HG02870 (cell line): ENCODE results near the gene MT1A.

Experiments used
- ATAC-seq: cut with Tn5 transposase; IDR thresholded peaks from one replicate; pipeline ENCODE4 v1.9.1; 2021; ENCODE audit warnings: mild to moderate bottlenecking, moderate library complexity; ENCODE audit not compliant: unreplicated experiment

The MT1A gene

DNA sequence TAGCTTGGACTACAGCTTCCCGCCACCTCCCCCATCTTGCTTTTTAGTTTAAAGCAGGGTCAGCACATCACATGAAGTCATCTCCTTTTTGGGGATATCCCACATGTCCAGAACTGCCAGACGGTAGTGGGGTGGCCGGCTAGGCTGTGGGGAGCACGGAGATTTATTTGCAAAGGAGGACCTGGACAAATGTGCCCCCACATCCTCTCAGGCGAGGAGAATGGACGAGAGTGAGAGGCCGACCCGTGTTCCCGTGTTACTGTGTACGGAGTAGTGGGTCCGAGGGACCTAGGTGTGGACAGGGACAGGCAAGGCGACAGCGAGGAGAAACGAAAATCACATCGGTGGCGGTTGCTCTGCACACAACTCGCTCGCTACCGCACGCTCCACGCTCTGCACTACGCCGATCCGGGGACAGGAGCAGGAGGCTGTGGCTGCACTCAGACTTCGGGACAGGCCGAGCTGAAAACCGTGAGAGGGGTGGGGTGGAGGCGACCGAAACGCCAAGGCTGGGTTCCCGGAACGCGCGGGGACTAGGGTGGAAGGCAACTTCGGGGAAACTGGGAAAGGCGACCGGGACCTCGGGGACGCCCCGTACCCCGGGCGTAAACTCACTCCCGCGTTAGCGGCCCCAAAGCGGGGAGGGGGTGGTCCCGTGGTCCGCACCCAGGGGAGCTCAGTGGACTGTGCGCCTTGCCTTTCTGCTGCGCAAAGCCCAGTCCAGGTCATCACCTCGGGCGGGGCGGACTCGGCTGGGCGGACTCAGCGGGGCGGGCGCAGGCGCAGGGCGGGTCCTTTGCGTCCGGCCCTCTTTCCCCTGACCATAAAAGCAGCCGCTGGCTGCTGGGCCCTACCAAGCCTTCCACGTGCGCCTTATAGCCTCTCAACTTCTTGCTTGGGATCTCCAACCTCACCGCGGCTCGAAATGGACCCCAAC is at the start of gene MT1A:
Gene MT1A (plus strand): TSS at position 853 of the 937 bp plus-strand sequence. CDS start 73 bp downstream, at position 926.
- no peak for ATAC-seq

DNA sequence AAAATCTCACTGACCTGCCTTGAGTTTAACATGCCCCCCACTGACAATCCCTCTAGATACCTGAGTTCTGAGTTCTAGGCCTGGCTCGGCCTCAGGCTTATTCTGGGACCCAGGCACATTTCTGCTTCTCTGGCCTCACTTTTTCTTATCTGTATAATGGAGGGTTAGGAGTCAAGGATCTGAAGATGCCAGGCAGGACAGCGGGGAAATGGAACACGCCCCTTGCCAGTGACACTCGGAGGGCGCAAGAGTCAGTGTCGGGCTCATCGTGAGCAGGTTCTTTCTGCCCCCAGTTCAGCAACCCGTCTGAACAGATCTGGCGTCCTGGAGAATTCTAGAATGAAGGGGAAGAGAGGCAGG is 49.7 kb upstream of the MT1A start:
- ATAC-seq: no peak

DNA sequence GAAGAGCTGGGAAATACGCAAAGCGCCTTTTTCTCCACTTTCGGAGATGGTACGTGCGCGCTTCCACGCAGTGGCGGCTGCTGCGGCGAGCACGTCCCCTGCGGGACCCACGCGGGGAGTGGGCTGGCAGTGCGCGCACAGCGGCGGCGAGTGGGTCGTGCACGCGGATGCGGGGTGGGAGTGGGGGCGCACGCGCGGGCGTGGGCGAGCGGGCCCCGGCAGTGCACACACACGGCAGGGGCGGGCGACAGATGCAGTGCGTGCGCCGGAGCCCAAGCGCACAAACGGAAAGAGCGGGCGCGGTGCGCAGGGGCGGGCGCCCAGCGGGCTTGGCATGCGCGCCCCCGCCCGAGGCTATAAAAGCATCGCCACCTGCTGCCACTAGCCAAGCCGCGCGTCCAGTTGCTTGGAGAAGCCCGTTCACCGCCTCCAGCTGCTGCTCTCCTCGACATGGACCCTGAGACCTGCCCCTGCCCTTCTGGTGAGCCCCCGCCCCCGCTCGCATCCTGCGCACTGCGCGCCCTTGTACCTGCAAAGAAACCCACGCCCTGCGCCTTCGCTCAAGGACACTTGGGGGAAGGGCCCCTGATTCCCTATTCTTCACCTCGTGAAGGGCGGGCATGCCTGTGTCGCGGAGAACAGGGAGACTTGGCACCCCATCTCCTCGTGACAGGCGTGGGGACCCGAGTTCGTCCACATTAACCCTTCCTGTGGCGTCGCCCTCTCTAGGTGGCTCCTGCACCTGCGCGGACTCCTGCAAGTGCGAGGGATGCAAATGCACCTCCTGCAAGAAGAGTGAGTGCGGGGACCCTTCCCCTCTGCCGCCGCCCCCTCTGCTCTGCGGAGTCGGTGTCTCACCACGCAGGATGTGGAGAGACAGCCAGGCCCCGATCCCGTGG is 49.1 kb upstream of the MT1A start, which contains the start of gene MT3:
Gene MT3 (plus strand): TSS at position 388 of the 899 bp plus-strand sequence. CDS start 63 bp downstream, at position 451.
- no peak for ATAC-seq

DNA sequence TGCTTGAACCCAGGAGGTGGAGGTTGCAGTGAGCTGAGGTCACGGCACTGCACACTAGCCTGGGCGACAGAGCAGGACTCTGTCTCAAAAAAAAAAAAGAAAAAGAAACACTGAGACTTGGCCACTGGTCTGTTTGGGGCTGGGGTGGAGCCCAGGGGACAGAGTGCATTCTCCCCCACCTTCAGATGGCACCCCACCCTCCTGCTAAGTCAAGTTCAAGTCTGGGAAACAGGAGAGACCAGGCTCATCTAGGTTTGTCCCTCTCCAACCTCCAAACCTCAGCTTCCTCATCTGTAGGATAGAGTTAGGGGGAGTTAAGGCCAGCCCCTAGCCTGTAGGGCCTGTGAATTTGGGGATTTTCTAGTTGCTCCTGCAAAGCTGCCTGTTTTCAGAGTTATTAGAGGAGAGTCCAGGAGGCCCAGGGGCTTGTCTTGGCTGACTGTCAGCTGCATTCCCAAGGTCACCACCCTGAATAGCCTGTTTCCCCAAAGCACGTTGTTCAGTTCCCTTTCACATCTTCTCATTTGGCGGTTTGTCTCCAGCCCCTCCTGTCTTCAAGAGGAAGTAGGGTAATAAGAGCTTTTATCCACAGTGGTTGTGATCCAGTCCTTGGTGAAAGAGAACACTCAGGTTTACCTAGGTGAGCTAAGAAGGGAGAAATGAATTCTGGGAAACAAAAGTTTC is 46.9 kb upstream of the MT1A start:
- ATAC-seq: no peak

DNA sequence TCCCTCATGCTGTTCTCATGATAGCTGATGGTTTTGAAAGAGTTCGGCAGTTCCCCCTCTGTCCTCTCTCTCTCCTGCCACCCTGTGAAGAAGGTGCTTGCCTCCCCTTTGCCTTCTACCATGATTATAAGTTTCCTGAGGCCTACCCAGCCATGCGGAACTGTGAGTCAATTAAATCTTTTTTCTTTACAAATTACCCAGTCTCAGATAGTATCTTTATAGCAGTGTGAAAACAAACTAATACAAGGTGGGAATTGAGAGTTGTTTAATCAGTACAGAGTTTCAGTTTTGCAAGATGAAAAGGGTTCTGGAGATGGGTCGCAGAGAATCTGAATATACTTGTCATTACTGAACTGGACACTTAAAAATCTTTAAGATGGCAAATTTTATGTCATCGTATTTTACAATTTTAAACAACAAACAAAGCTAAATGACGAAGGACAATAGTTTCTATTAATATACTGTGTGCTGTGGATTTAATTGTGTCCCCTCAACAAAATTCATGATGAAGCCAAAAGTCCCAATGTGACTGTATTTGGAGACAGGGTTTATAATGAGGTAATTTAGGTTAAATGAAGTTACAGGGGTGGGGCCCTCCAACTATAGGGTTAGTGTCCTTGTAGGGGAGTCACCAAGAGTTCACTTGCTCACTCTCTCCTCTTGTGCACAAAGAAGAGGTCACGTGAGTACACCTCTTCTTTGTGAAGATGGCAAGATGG is 44.7 kb upstream of the MT1A start:
- no peak for ATAC-seq

DNA sequence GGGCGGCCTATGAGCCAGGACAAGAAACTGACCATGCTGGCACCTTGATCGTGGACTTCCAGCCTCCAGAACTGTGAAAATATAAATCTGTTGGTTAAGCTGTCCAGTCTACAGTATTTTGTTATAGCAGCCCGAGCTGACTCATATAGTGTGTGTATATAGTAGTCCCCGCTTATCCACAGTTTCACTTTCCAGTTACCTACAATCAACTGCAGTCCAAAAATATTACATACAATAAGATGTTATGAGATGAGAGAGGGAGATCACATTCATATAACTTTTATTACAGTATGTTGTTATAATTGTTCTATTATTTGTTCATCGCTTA is 44.2 kb upstream of the MT1A start:
- ATAC-seq: no peak

DNA sequence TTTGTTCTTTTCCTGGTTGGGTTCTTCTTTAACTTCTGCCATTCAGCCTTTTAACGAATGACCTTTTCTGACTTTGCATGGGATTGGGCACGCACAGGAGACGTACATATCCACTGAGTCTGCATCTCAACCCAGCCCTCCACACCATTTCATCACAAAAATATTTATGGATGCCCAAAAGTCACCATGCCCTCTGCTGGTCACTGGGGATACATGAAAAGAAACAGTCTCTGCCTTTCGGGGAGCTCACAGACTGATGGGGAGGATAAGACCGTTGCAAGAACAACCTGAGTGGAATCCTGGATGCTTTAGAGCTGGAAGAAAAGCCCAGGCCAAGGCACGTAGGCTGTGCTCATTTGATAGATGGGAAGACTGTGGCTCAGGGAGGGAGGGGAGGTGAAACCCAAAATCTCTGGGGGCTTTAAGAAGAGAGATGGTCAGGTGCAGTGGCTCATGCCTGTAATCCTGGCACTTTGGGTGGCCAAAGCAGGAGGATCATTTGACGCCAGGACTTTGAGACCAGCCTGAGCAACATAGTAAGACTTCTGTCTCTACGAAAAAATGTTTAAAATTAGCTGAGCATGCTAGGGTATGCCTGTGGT is 38.0 kb upstream of the MT1A start:
- ATAC-seq: no peak

DNA sequence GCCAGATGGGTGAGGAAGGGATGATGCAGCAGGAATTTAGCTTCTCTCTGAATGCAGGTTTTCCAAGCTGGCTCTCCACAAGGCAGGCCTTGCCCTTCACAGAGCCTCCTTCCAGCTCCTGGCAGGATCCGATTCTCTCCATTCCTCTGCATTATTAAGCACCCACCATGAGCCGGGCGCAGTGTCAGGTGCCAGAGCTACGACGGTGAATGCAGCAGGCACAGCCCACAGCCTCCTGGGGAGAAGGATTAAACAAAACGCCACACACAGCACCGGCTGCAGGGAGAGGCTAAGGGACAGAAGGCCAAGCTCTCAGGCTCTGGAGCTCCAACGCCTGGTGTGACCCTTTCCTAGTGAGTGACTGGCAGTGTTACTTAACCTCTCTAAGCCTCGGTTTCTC is 37.1 kb upstream of the MT1A start:
- ATAC-seq: no peak

DNA sequence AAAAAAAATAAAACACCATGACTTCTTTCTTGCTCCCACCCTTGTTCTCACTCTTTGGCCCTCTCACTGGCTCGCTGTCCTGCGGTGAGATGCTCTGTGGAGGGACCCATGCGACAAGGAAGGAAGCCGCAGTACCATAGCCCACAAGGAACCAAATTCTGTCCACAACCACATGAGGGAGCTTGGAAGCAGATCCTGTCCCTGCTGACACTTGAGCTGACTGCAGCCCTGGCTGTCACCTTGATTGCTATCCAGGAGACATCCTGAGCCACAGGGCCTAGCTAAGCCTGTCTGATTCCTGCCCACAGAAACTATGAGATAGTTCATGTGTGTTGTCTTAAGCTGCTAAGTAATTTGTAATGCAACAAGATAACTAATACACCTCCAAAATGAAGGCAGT is 34.9 kb upstream of the MT1A start:
- no peak for ATAC-seq

DNA sequence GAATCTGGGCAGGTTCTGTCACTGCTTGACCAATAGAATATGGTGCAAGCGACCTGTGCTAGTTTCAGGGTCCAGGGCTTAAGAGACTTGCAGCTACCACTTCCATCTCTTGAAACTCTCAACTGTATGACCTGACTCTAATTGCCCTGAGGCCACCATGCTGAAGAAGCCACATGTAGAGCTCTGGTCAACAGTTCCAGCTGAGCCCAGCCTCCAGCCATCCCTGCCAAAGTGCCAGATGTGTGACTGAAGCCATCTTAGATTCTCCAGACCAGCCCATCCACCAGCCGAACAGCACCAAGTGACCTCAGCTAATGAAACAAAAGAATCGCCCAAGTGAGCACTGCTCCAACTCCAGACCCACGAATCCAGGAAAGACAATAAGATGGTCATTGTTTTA is 33.5 kb upstream of the MT1A start:
- ATAC-seq: no peak

DNA sequence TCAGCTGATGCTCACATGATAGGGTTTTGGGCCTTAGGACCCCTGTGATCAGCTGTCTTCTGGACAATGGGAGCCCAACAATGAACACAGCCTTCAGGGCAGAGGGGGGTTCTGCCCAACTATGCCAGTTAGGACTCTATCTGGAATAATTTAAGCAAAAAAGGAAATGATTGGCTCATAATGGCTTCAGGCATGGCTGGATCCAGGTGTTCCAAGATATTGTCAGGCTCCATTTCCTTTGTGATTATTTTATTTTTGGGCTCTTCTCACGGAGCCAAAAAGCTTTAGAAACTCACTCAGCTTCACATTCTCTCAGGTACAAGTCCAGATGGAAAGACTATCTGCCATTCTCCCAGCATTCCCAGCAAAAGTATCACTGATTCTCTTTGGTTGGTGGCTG is 33.0 kb upstream of the MT1A start:
- ATAC-seq: no peak

DNA sequence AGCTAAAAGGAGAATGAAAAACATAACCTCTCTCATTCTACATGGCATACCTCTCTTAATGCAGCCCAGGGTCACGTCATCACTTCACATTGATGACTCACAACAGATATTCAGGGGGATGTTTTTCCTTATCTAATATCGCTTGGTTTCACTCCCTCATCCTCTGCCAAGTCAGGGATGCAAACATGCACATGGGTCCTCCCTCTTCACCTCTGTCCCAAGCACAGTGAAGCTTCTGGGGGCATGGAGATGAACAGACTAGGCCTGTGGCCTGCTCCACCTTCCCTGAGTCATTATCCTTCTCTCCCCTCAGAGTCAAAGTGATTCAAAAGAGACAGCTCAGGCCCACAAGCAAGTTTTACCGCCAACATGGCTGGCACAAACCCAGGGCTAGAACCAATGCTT is 32.4 kb upstream of the MT1A start:
- ATAC-seq: no peak

DNA sequence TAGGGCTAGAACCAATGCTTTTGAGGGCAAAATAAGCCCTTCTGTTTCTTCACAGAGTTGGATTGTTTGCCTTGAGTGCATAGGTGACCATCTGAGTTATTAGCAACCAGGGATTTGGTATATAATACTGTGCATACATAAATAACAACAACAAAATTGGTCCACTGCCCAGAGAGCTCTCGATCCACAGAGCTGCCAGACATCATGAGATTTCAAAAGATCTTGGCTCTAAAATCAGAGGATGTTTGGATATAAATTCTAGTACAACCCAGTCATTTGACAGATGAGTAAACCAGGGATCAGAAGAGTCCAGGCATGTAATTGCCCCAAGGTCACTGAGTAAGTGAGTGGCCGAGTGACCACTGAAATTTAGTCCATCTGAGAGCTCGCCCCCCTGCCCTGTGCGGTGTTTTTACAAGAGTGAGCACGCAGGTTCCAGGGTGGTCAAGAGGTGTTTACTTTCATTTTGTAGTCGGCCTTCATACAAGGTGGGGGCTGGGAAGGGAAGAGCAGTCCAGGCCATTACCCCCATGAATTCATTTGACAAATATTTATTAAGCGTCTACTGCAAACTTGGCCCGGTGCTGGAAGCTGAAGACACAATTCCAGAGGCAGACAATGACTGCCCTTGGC is 31.9 kb upstream of the MT1A start:
- no peak for ATAC-seq

DNA sequence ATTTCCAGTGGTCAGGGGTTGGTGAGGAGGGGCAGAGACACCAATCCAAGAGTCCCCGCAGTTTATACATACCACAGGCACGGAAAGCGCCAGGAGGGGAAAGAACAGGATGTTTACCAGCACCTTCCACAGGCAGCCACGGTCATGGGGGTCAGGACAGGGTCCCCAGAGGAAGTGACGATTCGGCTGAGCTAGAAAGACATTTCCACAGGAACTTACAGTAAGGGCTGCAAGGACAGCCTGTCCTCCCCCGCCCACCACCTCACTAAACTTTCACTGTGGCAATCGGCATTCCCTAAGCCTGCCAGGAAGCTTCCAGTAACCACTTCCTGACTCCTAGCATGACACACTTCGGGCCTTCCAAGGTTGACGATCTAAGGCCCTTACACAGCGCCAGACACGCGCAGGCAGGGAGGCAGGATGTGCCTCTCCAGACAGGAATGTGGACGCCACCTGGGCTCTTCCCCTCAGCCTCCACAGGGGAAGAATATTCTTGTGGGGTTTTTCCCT is 31.3 kb upstream of the MT1A start:
- ATAC-seq: no peak

DNA sequence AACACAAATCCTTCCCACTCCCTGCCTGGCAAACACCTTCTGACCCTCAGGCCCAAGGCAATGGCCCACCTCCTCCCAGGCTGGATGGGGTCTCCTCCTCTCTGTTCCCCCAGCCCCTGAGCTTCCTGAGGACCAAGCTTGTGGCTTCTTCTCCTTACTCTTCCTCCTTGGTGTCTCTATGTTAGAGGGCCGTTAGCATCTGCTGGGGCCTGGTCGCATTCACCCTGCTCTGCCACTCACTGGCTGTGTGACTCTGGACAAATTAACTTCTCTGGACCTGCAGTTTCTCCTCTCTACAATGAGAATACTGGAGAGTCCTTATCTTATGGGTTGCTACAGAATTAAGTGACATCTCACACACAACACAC is 30.8 kb upstream of the MT1A start:
- ATAC-seq: no peak

DNA sequence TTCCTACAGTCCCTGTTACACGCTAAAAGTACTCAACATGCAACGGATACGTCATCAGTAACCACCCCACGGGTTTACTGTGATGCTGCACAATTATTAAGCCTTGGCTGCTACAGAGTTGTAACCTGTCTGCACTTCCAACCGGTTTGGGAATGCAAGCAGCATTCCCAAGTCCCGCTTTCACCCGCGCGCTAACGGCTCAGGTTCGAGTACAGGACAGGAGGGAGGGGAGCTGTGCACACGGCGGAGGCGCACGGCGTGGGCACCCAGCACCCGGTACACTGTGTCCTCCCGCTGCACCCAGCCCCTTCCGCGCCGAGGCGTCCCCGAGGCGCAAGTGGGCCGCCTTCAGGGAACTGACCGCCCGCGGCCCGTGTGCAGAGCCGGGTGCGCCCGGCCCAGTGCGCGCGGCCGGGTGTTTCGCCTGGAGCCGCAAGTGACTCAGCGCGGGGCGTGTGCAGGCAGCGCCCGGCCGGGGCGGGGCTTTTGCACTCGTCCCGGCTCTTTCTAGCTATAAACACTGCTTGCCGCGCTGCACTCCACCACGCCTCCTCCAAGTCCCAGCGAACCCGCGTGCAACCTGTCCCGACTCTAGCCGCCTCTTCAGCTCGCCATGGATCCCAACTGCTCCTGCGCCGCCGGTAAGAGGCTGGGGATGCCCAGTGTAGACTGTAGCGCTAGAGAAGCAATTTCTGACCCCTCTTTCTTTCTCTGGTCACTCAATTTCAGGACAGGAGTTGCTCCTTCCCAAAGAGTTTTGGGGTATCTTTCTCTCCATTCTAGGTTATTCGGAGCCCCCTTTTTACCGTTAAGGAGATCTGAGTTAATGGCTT is 30.2 kb upstream of the MT1A start, which contains the start of gene MT2A:
Gene MT2A (plus strand): TSS at position 542 of the 833 bp plus-strand sequence. CDS start 72 bp downstream, at position 614.
- ATAC-seq: peak; percentile 88

DNA sequence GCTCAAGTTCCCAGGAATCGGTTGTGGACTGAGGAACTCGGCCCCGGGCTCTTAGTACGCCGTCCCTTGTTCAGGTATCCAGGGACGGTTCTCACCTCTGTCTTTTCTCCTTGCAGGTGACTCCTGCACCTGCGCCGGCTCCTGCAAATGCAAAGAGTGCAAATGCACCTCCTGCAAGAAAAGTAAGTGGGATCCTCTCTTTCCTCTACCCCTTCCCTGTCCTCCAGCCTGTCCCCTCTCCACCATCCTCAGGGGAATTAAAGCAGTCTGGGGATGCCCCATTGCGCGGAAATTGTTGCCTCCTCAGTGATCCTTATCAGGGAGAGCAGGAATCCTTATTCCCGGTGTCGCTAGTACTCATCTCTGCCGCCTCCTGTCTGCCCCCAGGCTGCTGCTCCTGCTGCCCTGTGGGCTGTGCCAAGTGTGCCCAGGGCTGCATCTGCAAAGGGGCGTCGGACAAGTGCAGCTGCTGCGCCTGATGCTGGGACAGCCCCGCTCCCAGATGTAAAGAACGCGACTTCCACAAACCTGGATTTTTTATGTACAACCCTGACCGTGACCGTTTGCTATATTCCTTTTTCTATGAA is 29.5 kb upstream of the MT1A start:
- ATAC-seq: no peak

DNA sequence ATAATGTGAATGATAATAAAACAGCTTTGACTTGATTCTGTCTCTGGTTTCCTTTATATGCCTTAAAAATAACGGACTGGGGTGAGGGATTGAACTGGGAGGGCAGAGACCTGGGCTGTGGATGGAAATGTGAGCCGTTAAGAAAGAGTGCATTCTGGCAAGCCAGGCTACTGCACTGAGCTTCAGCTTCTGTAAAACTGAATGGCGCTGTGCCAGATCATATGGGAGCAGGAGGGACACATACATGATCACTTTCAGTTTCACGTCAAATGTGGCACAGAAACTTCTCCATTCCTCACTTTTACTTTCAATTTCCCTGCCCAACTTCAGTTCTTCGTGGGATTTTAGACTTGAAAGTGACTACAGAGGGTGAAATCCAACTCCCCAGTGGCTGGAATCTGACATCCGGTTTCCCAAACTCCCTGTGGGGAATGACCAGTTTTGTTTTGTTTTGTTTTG is 29.0 kb upstream of the MT1A start:
- ATAC-seq: no peak
